Gastroesophageal sphincter (tissue), 3 donors: ENCODE results near the gene HRH1.

Experiments used
- CTCF ChIP-seq, 4 experiments: fragments of 200-600 bp in 2 of 4; fragments of 450-650 bp in 2 of 4; sonication (generic) in 1 of 4; IDR thresholded peaks; one replicate each; pipeline ENCODE4 v1.5.1; 2017 to 2019; ENCODE audit warnings: antibody characterized with exemption in 4 of 4, mild to moderate bottlenecking in 2 of 4, moderate library complexity in 2 of 4
- EP300 ChIP-seq: sonication (generic); formaldehyde crosslinking; IDR thresholded peaks from one replicate; pipeline ENCODE4 v1.6.1; 2017; ENCODE audit warnings: antibody characterized with exemption, mild to moderate bottlenecking
- POLR2A ChIP-seq, 2 donors: fragments of 450-650 bp; IDR thresholded peaks; one replicate each; pipeline ENCODE4 v1.6.1; 2017; ENCODE audit warnings: antibody characterized with exemption in 2 of 2, mild to moderate bottlenecking in 2 of 2, moderate library complexity in 1 of 2
- POLR2AphosphoS5 ChIP-seq: sonication (generic); formaldehyde crosslinking; IDR thresholded peaks from one replicate; pipeline ENCODE4 v1.6.1; 2017; ENCODE audit warnings: antibody characterized with exemption

GRCh38 chr3:11137627-11137959 lies 16.7 kb upstream of the HRH1 start:
- TF ChIP-seq POLR2AphosphoS5 (no peak), EP300 (no peak), POLR2A (IDR thresholded peaks at IDR 0.05) (no peak), CTCF (IDR thresholded peaks at IDR 0.05) (no peak)
